Thoracic aorta endothelial cell (primary cell): ENCODE results near the gene PCDHA3. TPM values are rescaled to one million over a fixed set of nuclear protein-coding genes. Genes with fewer than 3 reads are reported as not detected.

Experiments
- total RNA-seq: library from RNA; depleted of rRNA; stranded (reverse); fragments of >200 nt; gene quantifications from 2 replicates; pipeline ENCODE4 v1.2.3, GENCODE V29; 2012

Gene PCDHA3
- 0.13 and 0.14 TPM in 2 replicates for total RNA-seq

DNA sequence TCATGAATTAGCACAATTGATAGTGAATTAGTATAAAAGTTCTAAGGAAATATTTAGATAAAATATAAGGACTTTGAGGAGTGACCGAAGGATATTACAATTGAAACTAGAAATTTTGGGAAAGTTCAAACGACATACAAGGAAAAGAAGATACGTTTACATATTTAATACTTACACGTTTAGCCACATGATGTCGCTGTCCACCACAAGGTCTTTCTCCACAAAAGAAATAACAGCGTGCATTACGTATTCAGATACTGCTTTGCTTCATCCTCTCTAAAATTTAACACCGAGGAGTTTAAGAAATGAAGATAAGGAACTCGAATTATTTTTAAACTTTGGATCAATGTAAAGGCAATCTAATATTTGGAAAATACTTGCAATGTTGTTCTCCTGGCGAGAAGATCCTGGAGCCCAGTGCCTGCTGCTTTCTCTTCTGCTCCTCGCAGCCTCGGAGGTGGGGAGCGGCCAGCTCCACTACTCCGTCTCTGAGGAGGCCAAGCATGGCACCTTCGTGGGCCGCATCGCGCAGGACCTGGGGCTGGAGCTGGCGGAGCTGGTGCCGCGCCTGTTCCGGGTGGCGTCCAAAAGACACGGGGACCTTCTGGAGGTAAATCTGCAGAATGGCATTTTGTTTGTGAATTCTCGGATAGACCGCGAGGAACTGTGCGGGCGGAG is at the start of gene PCDHA3:
PCDHA3 (plus strand) TSS at position 242 of the 678 bp plus-strand sequence.

DNA sequence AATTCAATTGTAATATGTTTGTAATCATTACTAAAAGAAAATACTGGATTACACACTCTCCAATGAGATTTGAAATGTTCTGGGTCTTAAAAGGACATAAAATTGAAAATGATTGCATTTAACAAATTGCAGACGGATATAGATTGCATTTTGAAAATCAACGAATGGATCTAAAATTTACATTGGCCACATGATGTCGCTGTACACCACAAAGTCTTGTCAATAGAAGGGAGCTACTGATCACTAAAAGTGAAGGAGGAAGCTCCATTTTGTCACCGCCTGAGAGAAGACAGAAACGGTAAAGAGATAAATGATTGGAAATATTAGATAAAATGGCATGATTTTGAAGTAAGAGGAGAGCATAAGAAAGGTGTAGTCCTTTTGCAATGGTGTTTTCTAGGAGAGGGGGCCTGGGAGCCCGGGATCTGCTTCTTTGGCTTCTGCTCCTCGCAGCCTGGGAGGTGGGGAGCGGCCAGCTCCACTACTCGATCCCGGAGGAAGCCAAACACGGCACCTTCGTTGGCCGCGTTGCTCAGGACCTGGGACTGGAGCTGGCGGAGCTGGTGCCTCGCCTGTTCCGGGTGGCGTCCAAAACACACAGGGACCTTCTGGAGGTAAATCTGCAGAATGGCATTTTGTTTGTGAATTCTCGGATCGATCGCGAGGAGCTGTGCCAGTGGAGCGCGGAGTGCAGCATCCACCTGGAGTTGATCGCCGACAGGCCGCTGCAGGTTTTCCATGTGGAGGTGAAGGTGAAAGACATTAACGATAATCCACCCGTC is 14.8 kb upstream of the PCDHA3 start, which contains the start of gene PCDHA1:
PCDHA1 (plus strand) TSS at position 236 of the 782 bp plus-strand sequence.

GRCh38 chr5:140794595-140795258 is 6.1 kb upstream of the PCDHA3 start, which contains the start of gene PCDHA2:
TSS of gene PCDHA2 (plus strand) at chr5:140794852.

GRCh38 chr5:140806834-140807775 is 6.2 kb downstream of the PCDHA3 start, which contains the start of gene PCDHA4:
TSS of gene PCDHA4 (plus strand) at chr5:140807068.

GRCh38 chr5:140821375-140822280 is 20.8 kb downstream of the PCDHA3 start, which contains the start of gene PCDHA5:
TSS of gene PCDHA5 (plus strand) at chr5:140821613.

GRCh38 chr5:140827704-140828361 is 27.0 kb downstream of the PCDHA3 start, which contains the start of gene PCDHA6:
TSS of gene PCDHA6 (plus strand) at chr5:140827960. CDS start at chr5:140828092, 132 bp downstream.

GRCh38 chr5:140833993-140834392 is 33.1 kb downstream of the PCDHA3 start, which contains the start of gene PCDHA7:
TSS of gene PCDHA7 (plus strand) at chr5:140834269. CDS start at chr5:140834384, 115 bp downstream.

GRCh38 chr5:140840978-140841962 is 40.4 kb downstream of the PCDHA3 start, which contains the start of gene PCDHA8:
TSS of gene PCDHA8 (plus strand) at chr5:140841187. CDS start at chr5:140841322, 135 bp downstream.

DNA sequence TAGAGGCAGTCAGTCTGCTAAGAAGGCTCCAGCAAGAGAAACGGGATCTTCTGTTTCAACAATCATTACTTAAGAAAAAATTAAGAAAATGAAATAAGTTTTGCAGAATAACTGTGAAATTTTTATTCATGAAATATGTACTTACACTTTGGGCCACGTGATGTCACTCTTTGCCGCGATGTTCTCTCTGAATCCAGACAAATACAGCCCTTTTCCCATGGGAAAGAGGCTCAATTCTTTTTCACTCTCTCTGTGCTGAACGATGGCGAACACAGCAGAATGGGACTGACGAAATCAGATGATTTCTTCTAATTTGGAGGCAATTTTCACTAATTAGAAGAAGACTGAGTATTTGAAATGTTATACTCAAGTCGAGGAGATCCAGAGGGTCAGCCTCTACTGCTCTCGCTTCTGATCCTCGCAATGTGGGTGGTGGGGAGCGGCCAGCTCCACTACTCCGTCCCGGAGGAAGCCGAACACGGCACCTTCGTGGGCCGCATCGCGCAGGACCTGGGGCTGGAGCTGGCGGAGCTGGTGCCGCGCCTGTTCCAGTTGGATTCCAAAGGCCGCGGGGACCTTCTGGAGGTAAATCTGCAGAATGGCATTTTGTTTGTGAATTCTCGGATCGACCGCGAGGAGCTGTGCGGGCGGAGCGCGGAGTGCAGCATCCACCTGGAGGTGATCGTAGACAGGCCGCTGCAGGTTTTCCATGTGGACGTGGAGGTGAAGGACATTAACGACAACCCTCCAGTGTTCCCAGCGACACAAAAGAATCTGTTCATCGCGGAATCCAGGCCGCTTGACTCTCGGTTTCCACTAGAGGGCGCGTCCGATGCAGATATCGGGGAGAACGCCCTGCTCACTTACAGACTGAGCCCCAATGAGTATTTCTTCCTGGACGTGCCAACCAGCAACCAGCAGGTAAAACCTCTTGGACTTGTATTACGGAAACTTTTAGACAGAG is 47.6 kb downstream of the PCDHA3 start, which contains the start of gene PCDHA9:
PCDHA9 (plus strand) TSS at position 244 of the 964 bp plus-strand sequence; CDS start at position 358, 114 bp downstream.

Other genes starting within 250 kb of the PCDHA3 start
- gene SRA1, start 243.6 kb upstream of the PCDHA3 start, total RNA-seq: 20.5 and 25.5 TPM in 2 replicates
- 5.6 and 6.1 TPM in 2 replicates for gene APBB3, start 236.5 kb upstream of the PCDHA3 start, total RNA-seq
- 28.6 and 34.2 TPM in 2 replicates for gene SLC35A4, start 236.2 kb upstream of the PCDHA3 start, total RNA-seq
- gene CD14, start 167.9 kb upstream of the PCDHA3 start, total RNA-seq: 0.14 and 0.40 TPM in 2 replicates
- gene TMCO6, start 161.6 kb upstream of the PCDHA3 start, total RNA-seq: 21.3 and 49.0 TPM in 2 replicates
- 30.3 and 31.0 TPM in 2 replicates for gene NDUFA2, start 153.4 kb upstream of the PCDHA3 start, total RNA-seq
- gene IK, start 153.2 kb upstream of the PCDHA3 start, total RNA-seq: 105 and 117 TPM in 2 replicates
- gene WDR55, start 136.2 kb upstream of the PCDHA3 start, total RNA-seq: 25.3 and 26.6 TPM in 2 replicates
- gene DND1, start 127.5 kb upstream of the PCDHA3 start, total RNA-seq: 0.43 and 0.53 TPM in 2 replicates
- 72.0 and 73.0 TPM in 2 replicates for gene HARS1, start 109.7 kb upstream of the PCDHA3 start, total RNA-seq
- 33.2 and 34.8 TPM in 2 replicates for gene HARS2, start 109.6 kb upstream of the PCDHA3 start, total RNA-seq
- 33.0 and 40.3 TPM in 2 replicates for gene ZMAT2, start 100.6 kb upstream of the PCDHA3 start, total RNA-seq
- not detected in 2 replicates for gene PCDHA1, start 14.9 kb upstream of the PCDHA3 start, total RNA-seq
- gene PCDHA2, start 6.2 kb upstream of the PCDHA3 start, total RNA-seq: under 0.01 TPM in 1 of 2 replicates, not detected in the other
- 0.22 and 0.27 TPM in 2 replicates for gene PCDHA4, start 6.0 kb downstream of the PCDHA3 start, total RNA-seq
- gene PCDHA5, start 20.6 kb downstream of the PCDHA3 start, total RNA-seq: under 0.01 and 0.07 TPM in 2 replicates
- 0.13 and 0.22 TPM in 2 replicates for gene PCDHA6, start 26.9 kb downstream of the PCDHA3 start, total RNA-seq
- gene PCDHA7, start 33.2 kb downstream of the PCDHA3 start, total RNA-seq: 0.07 and 0.40 TPM in 2 replicates
- under 0.01 TPM in 2 replicates for gene PCDHA8, start 40.1 kb downstream of the PCDHA3 start, total RNA-seq
- gene PCDHA9, start 47.3 kb downstream of the PCDHA3 start, total RNA-seq: under 0.01 and 0.07 TPM in 2 replicates
- gene PCDHA10, start 54.8 kb downstream of the PCDHA3 start, total RNA-seq: 0.07 and 0.27 TPM in 2 replicates
- under 0.01 TPM in 1 of 2 replicates, not detected in the other for gene PCDHA11, start 67.9 kb downstream of the PCDHA3 start, total RNA-seq
- gene PCDHA12, start 74.3 kb downstream of the PCDHA3 start, total RNA-seq: under 0.01 TPM in 1 of 2 replicates, not detected in the other
- gene PCDHA13, start 81.1 kb downstream of the PCDHA3 start, total RNA-seq: not detected in 2 replicates
- under 0.01 TPM in 1 of 2 replicates, not detected in the other for gene PCDHAC1, start 125.2 kb downstream of the PCDHA3 start, total RNA-seq
- gene PCDHAC2, start 165.4 kb downstream of the PCDHA3 start, total RNA-seq: 1.8 and 3.3 TPM in 2 replicates